K562 (cell line): ENCODE data around the gene PSME4. TPM values are rescaled to one million over a fixed set of nuclear protein-coding genes. Genes with fewer than 3 reads are reported as not detected.

ENCODE experiments used
- ATAC-seq: fragments of 200-7000 bp; cut with Tn5 transposase; 3 replicates; pipeline ENCODE4 v1.9.1; 2020; ENCODE audit warnings: moderate library complexity
- BruUV-seq: library from RNA; stranded (reverse); fragments of 400-500 nt; replicated peaks from 2 replicates; lab custom pipeline; 2021; lab: Mats Ljungman, UMichigan
- CTCF ChIA-PET: fragments of 300-600 bp; formaldehyde crosslinking; extraction: SDS; loops from one replicate; lab custom pipeline; 2021; ENCODE audit warnings: low intra/inter-chr PET ratio; lab: Yijun Ruan, JAX
- POLR2A ChIA-PET: fragments of 300-600, 350-650 bp; sonication (Branson Sonifier 250); formaldehyde crosslinking; extraction: SDS; loops from one replicate; lab custom pipeline; 2021; ENCODE audit warnings: antibody characterized with exemption, inconsistent platforms; lab: Yijun Ruan, JAX
- DNase-seq, 4 experiments: peaks; one replicate each; pipeline versions ENCODE4 v3.0.0 to v3.0.0-alpha.2; 2011 to 2018; ENCODE audit warnings: low spot score in 3 of 4, mixed read lengths in 3 of 4; ENCODE audit errors: extremely low read depth in 1 of 4
- FAIRE-seq: peaks from 2 replicates; lab custom pipeline; 2011; peaks lifted over from hg19 to GRCh38; lab: Jason Lieb, UNC
- H2AFZ ChIP-seq: 2 replicates; pipeline ENCODE4 v1.6.0; 2011; ENCODE audit warnings: low read depth, low read length, control low read depth, inconsistent platforms
- H3K27ac ChIP-seq: fragments of 200-600 bp; 3 replicates; pipeline ENCODE4 v1.8.0; 2011; ENCODE audit warnings: low read depth, mild to moderate bottlenecking, control low read depth, inconsistent platforms, low read length, moderate library complexity, mixed read lengths; ENCODE audit errors: extremely low read depth
- H3K27me3 ChIP-seq, 2 experiments: fragments of 300-600 bp in 1 of 2; 2 replicates in 1 of 2; 3 replicates in 1 of 2; pipeline versions ENCODE4 v1.6.0 to v1.8.0; 2011; ENCODE audit warnings: inconsistent platforms in 2 of 2, low read length in 2 of 2, mild to moderate bottlenecking in 1 of 2, mixed read lengths in 1 of 2, moderate library complexity in 1 of 2; ENCODE audit not compliant: control insufficient read depth in 2 of 2, insufficient read depth in 2 of 2
- H3K36me3 ChIP-seq: fragments of 300-600 bp; 3 replicates; pipeline ENCODE4 v1.8.0; 2011; ENCODE audit warnings: mild to moderate bottlenecking, low read length, inconsistent platforms; ENCODE audit not compliant: control insufficient read depth, insufficient read depth
- H3K4me1 ChIP-seq, 2 experiments: fragments of 200-600 bp in 1 of 2; replicated peaks in 1 of 2; 2 replicates in 1 of 2; 3 replicates in 1 of 2; pipeline versions ENCODE4 v1.5.1 to v1.8.0; 2011; ENCODE audit warnings: inconsistent platforms in 2 of 2, low read length in 2 of 2, mild to moderate bottlenecking in 1 of 2, mixed read lengths in 1 of 2, moderate library complexity in 1 of 2; ENCODE audit not compliant: control insufficient read depth in 2 of 2, insufficient read depth in 2 of 2
- H3K4me2 ChIP-seq: 2 replicates; pipeline ENCODE4 v1.6.1; 2011; ENCODE audit warnings: low read length, control low read depth, inconsistent platforms, mixed read lengths; ENCODE audit not compliant: insufficient read depth
- H3K4me3 ChIP-seq: fragments of 200-600 bp; sonication (generic), shearing (Covaris generic); 2 replicates; pipeline ENCODE4 v1.5.1; 2016; ENCODE audit warnings: control low read depth, inconsistent platforms
- H3K79me2 ChIP-seq: fragments of 200-600 bp; 3 replicates; pipeline ENCODE4 v1.8.0; 2011; ENCODE audit warnings: low read length, inconsistent platforms; ENCODE audit not compliant: control insufficient read depth, insufficient read depth
- H3K9ac ChIP-seq, 2 experiments: 2 replicates each; pipeline versions ENCODE4 v1.6.0 to v1.6.1; 2011; ENCODE audit warnings: low read depth in 2 of 2, low read length in 2 of 2, control low read depth in 1 of 2, inconsistent platforms in 1 of 2, mild to moderate bottlenecking in 1 of 2, mixed read lengths in 1 of 2; ENCODE audit not compliant: insufficient read depth in 1 of 2
- H3K9me1 ChIP-seq: one replicate; pipeline ENCODE4 v1.6.0; 2011; ENCODE audit warnings: inconsistent platforms, mild to moderate bottlenecking, low read length, moderate library complexity; ENCODE audit not compliant: control insufficient read depth, insufficient read depth
- H3K9me3 ChIP-seq: replicated peaks from 2 replicates; pipeline ENCODE4 v1.5.1; 2011; ENCODE audit warnings: low read depth, low read length, inconsistent platforms; ENCODE audit not compliant: control insufficient read depth, insufficient read depth
- H4K20me1 ChIP-seq: replicated peaks from 2 replicates; pipeline ENCODE4 v1.6.1; 2011; ENCODE audit warnings: low read length, inconsistent platforms, mixed read lengths; ENCODE audit not compliant: control insufficient read depth, insufficient read depth
- BRCA1 ChIP-seq, 2 experiments: fragments of 450-650 bp in 1 of 2; sonication (generic) in 1 of 2; formaldehyde crosslinking in 1 of 2; IDR thresholded peaks; 2 replicates each; pipeline versions ENCODE4 v1.5.0 to v1.6.1; 2017 to 2020; ENCODE audit warnings: mild to moderate bottlenecking in 1 of 2, missing genetic modification reagents in 1 of 2
- CBX3 ChIP-seq, 2 experiments: IDR thresholded peaks; 1 replicate in 1 of 2; 2 replicates in 1 of 2; pipeline ENCODE4 v1.6.1; 2012; ENCODE audit warnings: inconsistent platforms in 2 of 2, low read length in 2 of 2, borderline replicate concordance in 1 of 2, control low read depth in 1 of 2
- ELK1 ChIP-seq: sonication (generic); formaldehyde crosslinking; IDR thresholded peaks from 2 replicates; pipeline ENCODE4 v1.8.1; 2022; ENCODE audit warnings: missing genetic modification reagents
- HSF4 ChIP-seq: fragments of 250-450 bp; sonication (Bioruptor Pico); IDR thresholded peaks from 2 replicates; pipeline ENCODE4 v2.1.2; 2022; ENCODE audit warnings: mild to moderate bottlenecking, moderate library complexity, borderline replicate concordance
- MTA3 ChIP-seq: fragments of 450-650 bp; formaldehyde crosslinking; IDR thresholded peaks from 2 replicates; pipeline ENCODE4 v1.6.1; 2017; ENCODE audit warnings: mild to moderate bottlenecking, borderline replicate concordance
- NFRKB ChIP-seq: fragments of 450-650 bp; IDR thresholded peaks from 2 replicates; pipeline ENCODE4 v1.6.1; 2016; ENCODE audit warnings: low read depth
- PREB ChIP-seq: sonication (generic); formaldehyde crosslinking; IDR thresholded peaks from 2 replicates; pipeline ENCODE4 v1.8.1; 2023; ENCODE audit warnings: mild to moderate bottlenecking, missing genetic modification reagents
- PTBP1 ChIP-seq: fragments of 200-400 bp; formaldehyde crosslinking; IDR thresholded peaks from 2 replicates; pipeline ENCODE4 v1.6.1; 2017; ENCODE audit warnings: low read depth, low read length
- RCOR1 ChIP-seq, 2 experiments: IDR thresholded peaks; 2 replicates each; pipeline ENCODE4 v1.6.1; 2012; ENCODE audit warnings: low read depth in 2 of 2, low read length in 2 of 2, borderline replicate concordance in 1 of 2, improper control_type of control experiment in 1 of 2
- STAT5B ChIP-seq: fragments of 250-450 bp; sonication (Bioruptor Pico); IDR thresholded peaks from 2 replicates; pipeline ENCODE4 v1.8.0; 2021; ENCODE audit warnings: mild to moderate bottlenecking, inconsistent platforms
- ZBTB8A ChIP-seq: fragments of 450-650 bp; IDR thresholded peaks from 2 replicates; pipeline ENCODE4 v1.6.1; 2018; ENCODE audit warnings: mild to moderate bottlenecking, moderate library complexity; ENCODE audit not compliant: partially characterized antibody
- ZBTB9 ChIP-seq: fragments of 450-650 bp; formaldehyde crosslinking; IDR thresholded peaks from 2 replicates; pipeline ENCODE4 v1.4.0; 2020; ENCODE audit warnings: mild to moderate bottlenecking, moderate library complexity
- ZKSCAN1 ChIP-seq: fragments of 150-350 bp; IDR thresholded peaks from 2 replicates; pipeline ENCODE4 v1.6.1; 2016; ENCODE audit warnings: low read depth, low read length
- ZNF124 ChIP-seq: sonication (generic); formaldehyde crosslinking; IDR thresholded peaks from 2 replicates; pipeline ENCODE4 v1.8.1; 2022; ENCODE audit warnings: missing genetic modification reagents
- ZNF57 ChIP-seq: fragments of 450-650 bp; formaldehyde crosslinking; IDR thresholded peaks from 2 replicates; pipeline ENCODE4 v1.4.0; 2020; ENCODE audit warnings: mild to moderate bottlenecking, moderate library complexity
- ZZZ3 ChIP-seq: fragments of 450-650 bp; IDR thresholded peaks from 2 replicates; pipeline ENCODE4 v1.6.1; 2016; ENCODE audit warnings: antibody characterized with exemption, mild to moderate bottlenecking, moderate library complexity
- WGBS: fragments of 100-300 bp; shearing (Covaris generic); methylation state at CpG from one replicate; pipeline ENCODE4 v1.1.6; 2016; ENCODE audit warnings: low coverage, mixed read lengths; ENCODE audit not compliant: insufficient coverage; ENCODE audit errors: missing lambda C conversion rate; 5-methylcytosine and 5-hydroxymethylcytosine counted together
- in situ Hi-C: fragments of 300-500 bp; cut with MboI; formaldehyde crosslinking; loops from 4 replicates; pipeline ENCODE4 v1.15.0; 2018; ENCODE audit warnings: inconsistent platforms, mixed read lengths
- intact Hi-C: fragments of 100-400 bp; cut with micrococcal nuclease; formaldehyde crosslinking; loops from 2 replicates; pipeline ENCODE4 v1.14.2; 2022
- polyA plus RNA-seq, 8 experiments: library from polyadenylated mRNA; depleted of rRNA in 4 of 8; stranded (reverse) in 5 of 8; unstranded in 3 of 8; fragments of >200 nt; fragmentation: Nextera tagmentation in 2 of 8; fragmentation: Illumina TruSeq in 1 of 8; extraction: Ambion mirVana in 2 of 8; extraction: Trizol in 1 of 8; gene quantifications; 2 replicates each; pipeline versions ENCODE4 v1.2.1 to v1.2.3, GENCODE V29; 2011 to 2014; ENCODE audit warnings: inconsistent platforms in 1 of 8, missing spikeins in 1 of 8
- total RNA-seq, 7 experiments: library from RNA; depleted of rRNA in 6 of 7; stranded (reverse); fragments of >200 nt in 6 of 7; fragmentation: Illumina TruSeq in 2 of 7; extraction: Trizol in 2 of 7; gene quantifications; 2 replicates each; pipeline versions ENCODE4 v1.2.1 to v1.2.3, GENCODE V29; 2011 to 2021; ENCODE audit warnings: low replicate concordance in 1 of 7
- TF ChIP-seq, protein P1 (sequence below): fragments of 450-650 bp; formaldehyde crosslinking; conservative IDR thresholded peaks from 2 replicates; pipeline ENCODE4 v1.4.0; 2022; ENCODE audit warnings: mild to moderate bottlenecking, missing genetic modification characterization

Gene PSME4
- total and polyA plus RNA-seq, 9 of the 15 experiments (the other 6 are each of a cell fraction or from before 2014, with no cell fraction given) = 24.3 to 77.8 (median 40.5) TPM

- Histone ChIP-seq H4K20me1 (no peaks in the 10 kb centered on the region), H3K79me2 (no peaks in the 10 kb centered on the region), H3K9me1 (no peaks in the 10 kb centered on the region), H3K9me3 (no peaks in the 10 kb centered on the region), H3K36me3 (peaks cover 76% of the 10 kb centered on the region), H3K4me3 (no peak overlapping the region), H3K4me2 (no peak overlapping the region), H3K27ac (no peak overlapping the region), H3K4me1 (no peaks in the 10 kb centered on the region), H3K9ac (no peak overlapping the region), H3K27me3 (no peaks in the 10 kb centered on the region), H2AFZ (no peak overlapping the region)
- DNase-seq = no peak
- WGBS = 100% methylated on average over 1 of the region's 1 CpG
- TF ChIP-seq HSF4 (no peak), ZNF124 (CRISPR knock-in tag) (no peak), PTBP1 (no peak), ZZZ3 (no peak), ZBTB9 (no peak), MTA3 (no peak), ZNF57 (CRISPR knock-in tag) (no peak), ZKSCAN1 (no peak), BRCA1 (IDR thresholded peaks at IDR 0.05) (no peak), BRCA1 (CRISPR knock-in tag; IDR thresholded peaks at IDR 0.05) (no peak), NFRKB (no peak), ZBTB8A (no peak), STAT5B (CRISPR knock-in tag) (no peak), CBX3 (IDR thresholded peaks at IDR 0.05; ENCODE audit: borderline replicate concordance in 1 of 2, low read length in 2 of 2) (no peak), PREB (no peak), RCOR1 (IDR thresholded peaks at IDR 0.05; ENCODE audit: borderline replicate concordance in 1 of 2, low read depth in 2 of 2, low read length in 2 of 2) (no peak), ELK1 (CRISPR knock-in tag) (no peak)
- TF ChIP-seq, protein P1, sequence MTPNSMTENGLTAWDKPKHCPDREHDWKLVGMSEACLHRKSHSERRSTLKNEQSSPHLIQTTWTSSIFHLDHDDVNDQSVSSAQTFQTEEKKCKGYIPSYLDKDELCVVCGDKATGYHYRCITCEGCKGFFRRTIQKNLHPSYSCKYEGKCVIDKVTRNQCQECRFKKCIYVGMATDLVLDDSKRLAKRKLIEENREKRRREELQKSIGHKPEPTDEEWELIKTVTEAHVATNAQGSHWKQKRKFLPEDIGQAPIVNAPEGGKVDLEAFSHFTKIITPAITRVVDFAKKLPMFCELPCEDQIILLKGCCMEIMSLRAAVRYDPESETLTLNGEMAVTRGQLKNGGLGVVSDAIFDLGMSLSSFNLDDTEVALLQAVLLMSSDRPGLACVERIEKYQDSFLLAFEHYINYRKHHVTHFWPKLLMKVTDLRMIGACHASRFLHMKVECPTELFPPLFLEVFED (CRISPR knock-in tag) = no peak
- POLR2A ChIA-PET = no interaction called here
- FAIRE-seq = no peak
- in situ Hi-C loops = no loop called here
- CTCF ChIA-PET = no interaction called here
- ATAC-seq = no peak
- intact Hi-C loops = no loop called here
- BruUV-seq = no TSS peak
Measured at GRCh38 chr2:53907582-53907981, 63.2 kb downstream of the PSME4 start.
